ENCODE measurements around the gene RIMBP2. TPM values are rescaled to one million over a fixed set of nuclear protein-coding genes. Genes with fewer than 3 reads are reported as not detected.

RIMBP2 gene
- total RNA-seq, 1 donor from 2014 or later, result 0.25 TPM

DNA sequence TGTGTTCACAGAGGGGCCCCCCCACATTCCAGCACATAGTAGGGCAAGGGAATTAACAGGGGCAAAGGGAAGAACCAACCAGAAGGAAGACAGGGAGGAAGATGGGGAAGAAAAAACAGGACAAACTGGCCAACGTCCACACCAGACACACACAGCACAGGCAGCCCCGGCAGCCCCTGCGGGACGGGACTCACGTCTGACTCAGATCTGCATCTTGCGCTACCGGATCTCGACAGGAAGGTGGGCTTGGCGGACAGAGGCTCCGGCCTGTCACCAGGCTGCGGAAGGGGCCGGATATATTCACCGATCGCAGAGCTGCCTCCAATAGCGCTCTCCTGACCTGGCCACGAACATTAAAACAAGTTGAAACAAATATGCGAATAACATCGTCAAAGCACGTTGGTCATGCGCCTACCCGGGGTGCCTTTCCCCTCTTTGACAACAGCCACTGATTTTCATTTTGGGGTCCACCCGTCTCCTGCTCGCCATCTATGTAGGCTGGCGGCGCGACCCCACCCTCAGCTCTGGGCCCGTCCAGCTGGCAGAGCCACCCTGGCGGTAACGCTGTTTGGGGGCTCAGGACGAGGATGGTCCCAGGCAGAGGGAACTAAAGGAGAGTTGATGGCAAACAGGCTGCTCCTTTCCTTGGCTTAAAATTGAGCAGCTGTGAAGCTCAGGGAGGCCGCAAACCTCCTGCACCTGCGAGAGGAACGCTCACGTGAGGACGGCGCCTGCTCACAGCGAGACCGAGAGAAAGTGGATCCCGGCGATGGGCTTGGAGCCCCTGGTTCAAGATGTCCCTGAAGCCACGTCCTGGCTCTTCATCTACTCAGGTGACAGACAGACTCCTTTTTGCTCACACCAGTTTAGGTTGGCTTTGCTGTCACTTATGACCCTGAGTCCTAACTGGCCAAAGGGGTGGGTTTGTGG lies 264.8 kb downstream of the RIMBP2 start:
- Histone ChIP-seq H3K9me3 (no peaks in the 10 kb centered on the region), H3K27ac (no peak overlapping the region)

GRCh38 chr12:130449291-130449690 lies 266.8 kb downstream of the RIMBP2 start:
- Histone ChIP-seq H3K36me3 (no peaks in the 10 kb centered on the region), H3K27ac (no peak overlapping the region), H3K9me3 (no peaks in the 10 kb centered on the region), H3K4me1 (no peaks in the 10 kb centered on the region), H3K4me3 (no peak overlapping the region), H3K27me3 (no peaks in the 10 kb centered on the region)
- TF ChIP-seq, protein P1, sequence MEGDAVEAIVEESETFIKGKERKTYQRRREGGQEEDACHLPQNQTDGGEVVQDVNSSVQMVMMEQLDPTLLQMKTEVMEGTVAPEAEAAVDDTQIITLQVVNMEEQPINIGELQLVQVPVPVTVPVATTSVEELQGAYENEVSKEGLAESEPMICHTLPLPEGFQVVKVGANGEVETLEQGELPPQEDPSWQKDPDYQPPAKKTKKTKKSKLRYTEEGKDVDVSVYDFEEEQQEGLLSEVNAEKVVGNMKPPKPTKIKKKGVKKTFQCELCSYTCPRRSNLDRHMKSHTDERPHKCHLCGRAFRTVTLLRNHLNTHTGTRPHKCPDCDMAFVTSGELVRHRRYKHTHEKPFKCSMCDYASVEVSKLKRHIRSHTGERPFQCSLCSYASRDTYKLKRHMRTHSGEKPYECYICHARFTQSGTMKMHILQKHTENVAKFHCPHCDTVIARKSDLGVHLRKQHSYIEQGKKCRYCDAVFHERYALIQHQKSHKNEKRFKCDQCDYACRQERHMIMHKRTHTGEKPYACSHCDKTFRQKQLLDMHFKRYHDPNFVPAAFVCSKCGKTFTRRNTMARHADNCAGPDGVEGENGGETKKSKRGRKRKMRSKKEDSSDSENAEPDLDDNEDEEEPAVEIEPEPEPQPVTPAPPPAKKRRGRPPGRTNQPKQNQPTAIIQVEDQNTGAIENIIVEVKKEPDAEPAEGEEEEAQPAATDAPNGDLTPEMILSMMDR (IDR thresholded peaks at IDR 0.05), result no peak
- TF ChIP-seq POLR2A (IDR thresholded peaks at IDR 0.05), result no peak
- no peak for TF ChIP-seq POLR2AphosphoS5 (IDR thresholded peaks at IDR 0.05; ENCODE audit: insufficient read depth in 1 of 2, low read depth in 1 of 2)
- no peak for DNase-seq (ENCODE audit: extremely low spot score in 2 of 2)
- intact Hi-C loops (cut with DNase I), result no loop called here

More for the DNA sequence above, 264.8 kb downstream of the RIMBP2 start:
- no peaks in the 10 kb centered on the region for H3K27me3 ChIP-seq
- intact Hi-C loops (cut with DNase I), result no loop called here
- H3K4me3 ChIP-seq, result no peak overlapping the region
- DNase-seq (ENCODE audit: extremely low spot score in 2 of 2), result no peak
- TF ChIP-seq POLR2AphosphoS5 (IDR thresholded peaks at IDR 0.05; ENCODE audit: insufficient read depth in 1 of 2, low read depth in 1 of 2) (no peak), POLR2A (IDR thresholded peaks at IDR 0.05) (no peak)
- H3K36me3 ChIP-seq, result no peaks in the 10 kb centered on the region
- H3K4me1 ChIP-seq, result no peaks in the 10 kb centered on the region

GRCh38 chr12:130448044-130448821 lies 267.9 kb downstream of the RIMBP2 start:
- TF ChIP-seq, protein P1 (IDR thresholded peaks at IDR 0.05), result no peak
- TF ChIP-seq POLR2AphosphoS5 (IDR thresholded peaks at IDR 0.05; ENCODE audit: insufficient read depth in 1 of 2, low read depth in 1 of 2), result no peak
- no peak for TF ChIP-seq POLR2A (IDR thresholded peaks at IDR 0.05)
- no peaks in the 10 kb centered on the region for H3K9me3 ChIP-seq
- no peak for DNase-seq (ENCODE audit: extremely low spot score in 2 of 2)
- intact Hi-C loops (cut with DNase I), result no loop called here
- H3K4me1 ChIP-seq, result no peaks in the 10 kb centered on the region
- no peak overlapping the region for H3K27ac ChIP-seq
- no peaks in the 10 kb centered on the region for H3K27me3 ChIP-seq
- H3K4me3 ChIP-seq, result no peak overlapping the region
- no peaks in the 10 kb centered on the region for H3K36me3 ChIP-seq

GRCh38 chr12:130447655-130447965 lies 268.5 kb downstream of the RIMBP2 start:
- Histone ChIP-seq H3K27me3 (no peaks in the 10 kb centered on the region), H3K9me3 (no peaks in the 10 kb centered on the region), H3K4me1 (no peaks in the 10 kb centered on the region), H3K4me3 (no peak overlapping the region), H3K36me3 (no peaks in the 10 kb centered on the region), H3K27ac (no peak overlapping the region)
- DNase-seq (ENCODE audit: extremely low spot score in 2 of 2), result no peak
- intact Hi-C loops (cut with DNase I), result no loop called here
- TF ChIP-seq POLR2AphosphoS5 (IDR thresholded peaks at IDR 0.05; ENCODE audit: insufficient read depth in 1 of 2, low read depth in 1 of 2), result no peak
- no peak for TF ChIP-seq POLR2A (IDR thresholded peaks at IDR 0.05)
- TF ChIP-seq, protein P1 (IDR thresholded peaks at IDR 0.05), result no peak

DNA sequence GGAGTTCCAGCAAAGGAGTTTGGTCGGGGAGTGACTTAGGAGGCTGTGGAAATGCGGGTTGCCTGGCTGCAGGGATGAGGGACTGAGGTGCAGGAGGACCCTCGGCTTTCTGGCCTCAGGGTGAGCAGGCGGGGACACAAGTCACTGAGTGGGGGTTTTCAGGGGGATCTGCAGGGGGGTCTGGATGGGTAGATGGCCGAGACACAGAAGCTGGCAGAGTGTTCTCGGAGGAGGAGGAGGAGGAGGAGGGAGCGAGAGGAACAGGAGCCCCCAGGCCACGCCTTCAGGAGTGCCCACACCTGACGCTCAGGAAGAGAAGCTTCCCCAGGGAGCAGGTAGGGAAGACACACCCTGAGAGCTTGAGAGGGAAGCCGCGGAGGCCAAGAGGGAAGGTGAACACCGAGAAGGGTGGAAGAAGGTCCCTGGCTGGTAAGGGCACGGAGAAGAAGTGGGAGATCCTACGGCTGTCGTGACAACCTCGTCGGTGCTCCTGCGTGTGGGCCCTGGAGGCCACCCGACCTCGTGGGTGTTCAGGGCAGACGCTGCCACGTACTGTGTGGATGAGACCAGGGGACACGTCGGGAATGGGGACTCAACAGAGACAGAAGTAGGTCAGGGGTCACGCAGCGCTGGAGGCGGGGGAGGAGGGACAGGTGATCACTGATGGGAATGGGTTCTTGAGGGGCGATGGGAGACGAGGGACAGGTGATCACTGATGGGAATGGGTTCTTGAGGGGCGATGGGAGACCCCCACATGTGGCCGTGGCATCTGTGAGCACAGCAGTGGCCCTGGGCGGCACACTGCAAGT lies 269.0 kb downstream of the RIMBP2 start:
- DNase-seq (ENCODE audit: extremely low spot score in 2 of 2), result no peak
- H3K27me3 ChIP-seq, result no peaks in the 10 kb centered on the region
- H3K9me3 ChIP-seq, result no peaks in the 10 kb centered on the region
- no peaks in the 10 kb centered on the region for H3K4me1 ChIP-seq
- intact Hi-C loops (cut with DNase I), result no loop called here
- no peaks in the 10 kb centered on the region for H3K36me3 ChIP-seq
- no peak for TF ChIP-seq POLR2AphosphoS5 (IDR thresholded peaks at IDR 0.05; ENCODE audit: insufficient read depth in 1 of 2, low read depth in 1 of 2)
- TF ChIP-seq, protein P1 (IDR thresholded peaks at IDR 0.05), result no peak
- TF ChIP-seq POLR2A (IDR thresholded peaks at IDR 0.05), result no peak
- H3K4me3 ChIP-seq, result no peak overlapping the region
- H3K27ac ChIP-seq, result no peak overlapping the region

Measured in vagina (tissue), 2 donors.